C1 segment of cervical spinal cord (tissue), 14 donors: Measurements from ENCODE around the gene UGT1A1.
"Not testable (repeated sequence)": the region's sequence is repeated elsewhere in the genome, so short reads cannot be mapped to it uniquely, and the experiment has no call there.

Experiments used
- DNase-seq, 14 donors: peaks; one replicate each; lab custom pipeline; 2025; lab: John Stamatoyannopoulos, UW

Gene UGT1A1

GRCh38 chr2:233760043-233760442 is at the start of gene UGT1A1:
TSS of gene UGT1A1 (plus strand) at chr2:233760270. CDS start at chr2:233760288, 18 bp downstream.
- DNase-seq = no peak

GRCh38 chr2:233711312-233712008 is 48.6 kb upstream of the UGT1A1 start:
- DNase-seq = peak in 11 of 14 donors; percentile 1 to 61 (median 17)

DNA sequence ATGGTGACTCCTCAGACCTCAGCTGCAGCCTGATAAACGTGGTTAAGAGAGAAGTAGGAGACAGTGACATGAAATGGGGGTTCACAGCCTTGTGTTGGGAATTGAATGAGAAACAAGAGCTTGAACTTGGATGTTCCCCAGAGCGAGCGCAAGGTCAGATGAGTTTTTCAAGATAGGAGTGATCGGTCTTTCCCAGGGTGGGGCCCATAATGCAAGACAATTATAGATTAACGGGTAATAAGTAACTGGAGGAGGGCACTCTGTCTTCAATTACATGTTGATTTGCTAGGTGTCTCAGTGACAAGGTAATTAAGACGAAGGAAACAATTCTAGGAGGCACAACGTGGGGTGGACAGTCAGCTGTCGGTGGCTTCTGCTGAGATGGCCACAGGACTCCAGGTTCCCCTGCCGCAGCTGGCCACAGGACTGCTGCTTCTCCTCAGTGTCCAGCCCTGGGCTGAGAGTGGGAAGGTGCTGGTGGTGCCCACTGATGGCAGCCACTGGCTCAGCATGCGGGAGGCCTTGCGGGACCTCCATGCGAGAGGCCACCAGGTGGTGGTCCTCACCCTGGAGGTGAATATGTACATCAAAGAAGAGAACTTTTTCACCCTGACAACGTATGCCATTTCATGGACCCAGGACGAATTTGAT is 47.3 kb upstream of the UGT1A1 start, which contains the start of gene UGT1A5:
Gene UGT1A5 (plus strand): TSS at position 297 of the 651 bp plus-strand sequence. CDS start 85 bp downstream, at position 382.
- no peak for DNase-seq

GRCh38 chr2:233713262-233713615 is 46.8 kb upstream of the UGT1A1 start:
- no peak for DNase-seq

GRCh38 chr2:233714121-233714520 is 45.9 kb upstream of the UGT1A1 start:
- no peak for DNase-seq

- no peak for DNase-seq
Observed at GRCh38 chr2:233718552-233718951, 41.5 kb upstream of the UGT1A1 start, which contains the start of gene UGT1A4. TSS of gene UGT1A4 (plus strand) at chr2:233718736. CDS start at chr2:233718821, 85 bp downstream.

GRCh38 chr2:233728723-233729301 is 31.3 kb upstream of the UGT1A1 start, which contains the start of gene UGT1A3:
TSS of gene UGT1A3 (plus strand) at chr2:233729042. CDS start at chr2:233729127, 85 bp downstream.
- no peak for DNase-seq

GRCh38 chr2:233736868-233737653 is 23.0 kb upstream of the UGT1A1 start:
- DNase-seq = not testable (repeated sequence)

DNA sequence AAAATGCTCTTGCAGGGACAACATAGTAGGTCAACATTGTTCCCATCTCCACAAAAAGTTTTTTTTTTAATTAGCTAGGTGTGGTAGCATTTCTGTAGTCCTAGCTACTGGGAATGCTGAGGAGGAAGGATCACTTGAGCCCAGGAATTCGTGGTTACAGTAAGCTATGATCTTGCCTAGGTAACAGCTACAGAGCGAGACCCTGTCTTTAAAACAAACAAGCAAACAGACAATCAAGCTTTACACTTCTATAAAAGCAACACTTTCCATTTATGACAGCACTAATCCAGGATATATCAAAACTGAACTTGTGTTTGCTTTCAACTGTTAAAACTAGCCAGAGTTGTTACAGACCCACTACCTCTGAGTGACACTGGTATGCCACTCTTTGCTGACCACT is 19.2 kb upstream of the UGT1A1 start:
- no peak for DNase-seq

GRCh38 chr2:233743464-233744259 is 16.4 kb upstream of the UGT1A1 start:
- DNase-seq = no peak

GRCh38 chr2:233745073-233745755 is 14.9 kb upstream of the UGT1A1 start:
- DNase-seq = no peak

- DNase-seq = not testable (repeated sequence)
Observed at GRCh38 chr2:233745838-233746237, 14.2 kb upstream of the UGT1A1 start.

DNA sequence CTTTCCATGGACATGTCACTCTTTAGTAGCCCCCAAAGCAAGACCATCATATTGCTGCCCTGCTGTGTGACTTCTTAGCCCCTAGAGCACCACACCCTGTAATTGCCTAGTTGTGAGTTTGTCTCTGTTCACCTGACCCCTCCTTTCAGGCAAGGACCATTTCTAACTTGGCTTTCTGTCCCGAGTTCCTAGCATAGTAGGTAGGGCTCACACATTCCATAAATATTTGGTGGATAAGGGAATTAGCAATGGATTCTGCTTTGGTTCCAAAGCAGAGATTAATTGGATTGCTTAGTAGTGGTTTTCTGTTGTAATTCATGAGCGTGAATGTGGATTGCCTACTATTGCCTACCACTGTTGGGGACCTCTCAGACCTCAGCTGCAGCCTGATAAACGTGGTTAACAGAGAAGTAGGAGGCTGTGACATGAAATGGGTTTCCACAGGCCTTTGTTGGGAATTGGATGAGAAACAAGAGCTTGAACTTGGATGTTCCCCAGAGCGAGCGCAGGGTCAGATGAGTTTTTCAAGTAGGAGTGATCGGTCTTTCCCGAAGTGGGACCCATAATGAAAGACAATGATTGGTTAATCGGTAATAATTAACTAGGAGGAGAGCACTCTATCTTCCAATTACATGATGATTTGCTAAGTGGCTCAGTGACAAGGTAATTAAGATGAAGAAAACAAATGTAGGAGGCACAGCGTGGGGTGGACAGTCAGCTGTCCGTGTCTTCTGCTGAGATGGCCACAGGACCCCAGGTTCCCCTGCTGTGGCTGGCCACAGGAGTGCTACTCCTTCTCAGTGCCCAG is 13.4 kb upstream of the UGT1A1 start:
- DNase-seq = no peak

GRCh38 chr2:233747283-233747544 is 12.9 kb upstream of the UGT1A1 start:
- peak in 1 of 14 donors; percentile 1 for DNase-seq

DNA sequence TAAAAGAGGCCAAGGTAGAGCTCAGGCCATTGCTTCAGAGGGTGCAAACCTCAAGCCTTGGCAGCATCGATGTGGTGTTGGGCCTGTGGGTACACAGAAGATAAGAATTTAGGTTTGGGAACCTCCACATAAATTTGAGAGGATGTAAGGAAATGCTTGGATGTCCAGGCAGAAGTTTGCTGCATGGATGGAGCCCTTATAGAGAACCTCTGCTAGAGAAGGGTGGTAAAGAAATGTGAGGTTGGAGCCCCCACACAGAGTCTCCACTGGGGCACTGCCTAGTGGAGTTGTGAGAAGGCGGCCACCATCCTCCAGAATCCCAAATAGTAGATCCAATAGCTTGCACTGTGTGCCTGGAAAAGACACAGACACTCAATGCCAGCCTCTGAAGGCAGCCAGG is 9.4 kb upstream of the UGT1A1 start:
- DNase-seq = not testable (repeated sequence)

DNA sequence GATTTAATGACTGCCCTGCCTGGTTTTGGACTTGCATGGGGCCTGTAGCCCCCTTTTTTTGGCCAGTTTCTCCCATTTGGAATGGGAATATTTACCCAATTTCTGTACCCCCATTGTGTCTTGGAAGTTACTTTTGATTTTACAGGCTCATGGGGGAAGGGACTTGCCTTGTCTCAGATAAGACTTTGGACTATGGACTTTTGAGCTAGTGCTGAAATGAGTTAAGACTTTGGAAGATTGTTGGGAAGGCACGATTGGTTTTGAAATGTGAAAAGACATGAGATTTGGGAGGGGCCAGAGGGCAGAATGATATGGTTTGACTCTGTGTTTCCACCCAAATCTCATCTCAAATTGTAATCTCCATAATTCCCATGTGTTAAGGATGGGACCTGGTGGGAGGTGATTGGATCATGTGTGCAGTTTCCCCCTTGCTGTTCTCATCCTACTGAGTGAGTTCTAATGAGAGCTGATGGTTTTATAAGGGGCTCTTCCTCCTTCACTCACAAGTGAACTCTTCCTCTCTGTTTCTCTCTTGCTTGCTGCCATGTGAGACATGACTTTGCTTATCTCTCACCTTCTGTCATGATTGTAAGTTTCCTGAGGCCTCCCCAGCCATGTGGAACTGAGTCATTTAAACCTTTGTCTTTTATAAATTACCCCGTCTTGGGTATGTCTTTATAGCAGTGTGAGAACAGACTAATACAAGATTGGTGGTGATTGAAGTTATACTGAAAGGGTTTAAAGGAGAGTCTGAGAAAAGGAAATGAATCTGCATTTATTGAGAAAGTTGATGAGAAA is 8.7 kb upstream of the UGT1A1 start:
- DNase-seq = not testable (repeated sequence)

DNA sequence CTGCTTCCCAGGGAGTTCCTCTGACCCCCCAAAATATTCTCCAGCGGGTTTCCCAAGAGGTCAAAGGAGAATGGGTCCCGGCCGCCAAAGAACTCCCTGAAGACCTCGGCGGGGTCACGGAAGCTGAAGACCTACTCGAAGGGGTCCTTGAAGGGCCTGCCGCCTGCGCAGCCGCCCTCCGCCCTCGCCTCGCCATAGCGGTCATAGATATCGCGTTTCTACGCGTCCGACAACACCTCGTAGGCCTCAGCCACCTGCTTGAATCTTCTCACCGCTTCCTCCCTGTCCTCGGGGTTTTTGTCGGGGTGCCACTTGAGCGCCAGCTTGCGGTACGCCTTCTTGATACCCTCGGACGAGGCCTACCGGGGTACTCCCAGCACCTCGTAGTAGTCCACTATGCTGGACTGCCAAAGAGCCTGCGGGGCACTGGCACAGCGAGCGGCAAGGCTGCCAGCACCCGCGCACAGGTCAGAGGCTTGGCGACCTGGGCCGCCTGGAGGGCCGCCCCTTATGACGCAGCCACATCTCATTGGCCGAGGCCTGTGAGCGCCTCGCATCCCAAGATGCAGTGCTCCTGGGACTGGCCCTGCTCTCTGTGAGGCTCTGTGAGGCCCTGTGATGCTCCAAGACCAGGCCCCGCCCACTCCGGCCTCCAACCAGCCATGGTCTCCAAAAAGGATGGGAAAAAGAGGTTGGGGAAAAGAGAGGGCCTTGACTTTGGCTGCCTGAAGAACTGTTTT is 5.0 kb upstream of the UGT1A1 start:
- no peak for DNase-seq

DNA sequence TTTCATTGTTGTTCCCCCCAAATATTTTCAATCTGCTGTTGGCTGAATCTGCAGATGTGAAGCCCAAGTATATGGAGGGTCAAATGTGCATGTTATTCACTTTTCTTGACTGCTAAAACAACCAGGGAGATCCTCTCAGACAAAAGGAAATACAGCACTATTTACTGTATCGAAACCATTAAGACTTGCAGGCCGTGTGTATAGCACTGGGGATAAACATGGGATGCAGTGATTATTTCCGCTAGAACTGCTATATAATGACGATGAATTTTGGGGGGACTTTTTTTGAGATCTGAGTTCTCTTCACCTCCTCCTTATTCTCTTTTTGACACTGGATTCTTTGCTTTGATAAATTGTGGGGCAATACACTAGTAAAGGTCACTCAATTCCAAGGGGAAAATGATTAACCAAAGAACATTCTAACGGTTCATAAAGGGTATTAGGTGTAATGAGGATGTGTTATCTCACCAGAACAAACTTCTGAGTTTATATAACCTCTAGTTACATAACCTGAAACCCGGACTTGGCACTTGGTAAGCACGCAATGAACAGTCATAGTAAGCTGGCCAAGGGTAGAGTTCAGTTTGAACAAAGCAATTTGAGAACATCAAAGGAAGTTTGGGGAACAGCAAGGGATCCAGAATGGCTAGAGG is 3.5 kb upstream of the UGT1A1 start:
- DNase-seq = no peak
